Uterus (tissue), 4 donors: Measurements from ENCODE around the gene DENND1A. TPM values are rescaled to one million over a fixed set of nuclear protein-coding genes. Genes with fewer than 3 reads are reported as not detected.

Experiments
- DNase-seq, 2 donors: peaks; one replicate each; pipeline ENCODE4 v3.0.0-alpha.2; 2019 to 2020
- H3K27ac ChIP-seq, 2 donors: fragments of 200-600 bp; sonication (generic); 1 replicate in 1 of 2; 2 replicates in 1 of 2; pipeline ENCODE4 v1.5.1; 2016 to 2018
- H3K27me3 ChIP-seq, 2 donors: fragments of 200-600 bp; sonication (generic); one replicate each; pipeline ENCODE4 v1.5.1; 2018 to 2019; ENCODE audit warnings: control low read depth in 1 of 2
- H3K36me3 ChIP-seq, 2 donors: fragments of 200-600 bp; sonication (generic); one replicate each; pipeline ENCODE4 v1.5.1; 2019; ENCODE audit warnings: control low read depth in 1 of 2
- H3K4me1 ChIP-seq, 2 donors: fragments of 200-600 bp; sonication (generic); one replicate each; pipeline ENCODE4 v1.5.1; 2018 to 2019; ENCODE audit warnings: control low read depth in 1 of 2
- H3K4me3 ChIP-seq, 2 donors: fragments of 200-600 bp; sonication (generic); 1 replicate in 1 of 2; 2 replicates in 1 of 2; pipeline ENCODE4 v1.5.1; 2018 to 2019; ENCODE audit warnings: mild to moderate bottlenecking in 1 of 2
- H3K9me3 ChIP-seq, 2 donors: fragments of 200-600 bp; sonication (generic); one replicate each; pipeline ENCODE4 v1.5.1; 2019; ENCODE audit warnings: control low read depth in 1 of 2
- POLR2A ChIP-seq, 2 donors: fragments of 450-650 bp; IDR thresholded peaks; one replicate each; pipeline ENCODE4 v1.6.1; 2016; ENCODE audit warnings: antibody characterized with exemption in 2 of 2, mild to moderate bottlenecking in 1 of 2, moderate library complexity in 1 of 2
- intact Hi-C: fragments of 100-400 bp; cut with DNase I; formaldehyde crosslinking; loops from one replicate; pipeline ENCODE4 v1.15.1; 2023; ENCODE audit warnings: low total_unique reads
- total RNA-seq, 4 donors: library from RNA; depleted of rRNA in 3 of 4; stranded (reverse); fragments of >200 nt in 3 of 4; gene quantifications; one replicate each; pipeline versions ENCODE4 v1.1.0 to v1.2.4, GENCODE V29; 2014 to 2023
- TF ChIP-seq, protein P1 (sequence below), 4 experiments: fragments of 200-600 bp in 2 of 4; fragments of 450-650 bp in 2 of 4; sonication (generic) in 2 of 4; IDR thresholded peaks; one replicate each; pipeline ENCODE4 v1.5.1; 2016 to 2019; ENCODE audit warnings: antibody characterized with exemption in 4 of 4, mild to moderate bottlenecking in 2 of 4, moderate library complexity in 1 of 4
- donor health status: DM: yes; HTN: yes; CAD: no.

DENND1A gene
- total RNA-seq, 4 donors from 2014 or later = 10.8 to 34.5 (median 22.6) TPM

- Histone ChIP-seq H3K4me3 (no peak overlapping the region), H3K27ac (no peak overlapping the region), H3K4me1 (no peaks in the 10 kb centered on the region), H3K36me3 (no peaks in the 10 kb centered on the region), H3K9me3 (no peaks in the 10 kb centered on the region), H3K27me3 (no peaks in the 10 kb centered on the region)
- intact Hi-C loops = no loop called here
- no peak for DNase-seq
- TF ChIP-seq, protein P1, sequence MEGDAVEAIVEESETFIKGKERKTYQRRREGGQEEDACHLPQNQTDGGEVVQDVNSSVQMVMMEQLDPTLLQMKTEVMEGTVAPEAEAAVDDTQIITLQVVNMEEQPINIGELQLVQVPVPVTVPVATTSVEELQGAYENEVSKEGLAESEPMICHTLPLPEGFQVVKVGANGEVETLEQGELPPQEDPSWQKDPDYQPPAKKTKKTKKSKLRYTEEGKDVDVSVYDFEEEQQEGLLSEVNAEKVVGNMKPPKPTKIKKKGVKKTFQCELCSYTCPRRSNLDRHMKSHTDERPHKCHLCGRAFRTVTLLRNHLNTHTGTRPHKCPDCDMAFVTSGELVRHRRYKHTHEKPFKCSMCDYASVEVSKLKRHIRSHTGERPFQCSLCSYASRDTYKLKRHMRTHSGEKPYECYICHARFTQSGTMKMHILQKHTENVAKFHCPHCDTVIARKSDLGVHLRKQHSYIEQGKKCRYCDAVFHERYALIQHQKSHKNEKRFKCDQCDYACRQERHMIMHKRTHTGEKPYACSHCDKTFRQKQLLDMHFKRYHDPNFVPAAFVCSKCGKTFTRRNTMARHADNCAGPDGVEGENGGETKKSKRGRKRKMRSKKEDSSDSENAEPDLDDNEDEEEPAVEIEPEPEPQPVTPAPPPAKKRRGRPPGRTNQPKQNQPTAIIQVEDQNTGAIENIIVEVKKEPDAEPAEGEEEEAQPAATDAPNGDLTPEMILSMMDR (IDR thresholded peaks at IDR 0.05) = no peak
- TF ChIP-seq POLR2A (IDR thresholded peaks at IDR 0.05) = no peak
These were observed 513.8 kb downstream of the DENND1A start for GRCh38 chr9:123416176-123416575.

DNA sequence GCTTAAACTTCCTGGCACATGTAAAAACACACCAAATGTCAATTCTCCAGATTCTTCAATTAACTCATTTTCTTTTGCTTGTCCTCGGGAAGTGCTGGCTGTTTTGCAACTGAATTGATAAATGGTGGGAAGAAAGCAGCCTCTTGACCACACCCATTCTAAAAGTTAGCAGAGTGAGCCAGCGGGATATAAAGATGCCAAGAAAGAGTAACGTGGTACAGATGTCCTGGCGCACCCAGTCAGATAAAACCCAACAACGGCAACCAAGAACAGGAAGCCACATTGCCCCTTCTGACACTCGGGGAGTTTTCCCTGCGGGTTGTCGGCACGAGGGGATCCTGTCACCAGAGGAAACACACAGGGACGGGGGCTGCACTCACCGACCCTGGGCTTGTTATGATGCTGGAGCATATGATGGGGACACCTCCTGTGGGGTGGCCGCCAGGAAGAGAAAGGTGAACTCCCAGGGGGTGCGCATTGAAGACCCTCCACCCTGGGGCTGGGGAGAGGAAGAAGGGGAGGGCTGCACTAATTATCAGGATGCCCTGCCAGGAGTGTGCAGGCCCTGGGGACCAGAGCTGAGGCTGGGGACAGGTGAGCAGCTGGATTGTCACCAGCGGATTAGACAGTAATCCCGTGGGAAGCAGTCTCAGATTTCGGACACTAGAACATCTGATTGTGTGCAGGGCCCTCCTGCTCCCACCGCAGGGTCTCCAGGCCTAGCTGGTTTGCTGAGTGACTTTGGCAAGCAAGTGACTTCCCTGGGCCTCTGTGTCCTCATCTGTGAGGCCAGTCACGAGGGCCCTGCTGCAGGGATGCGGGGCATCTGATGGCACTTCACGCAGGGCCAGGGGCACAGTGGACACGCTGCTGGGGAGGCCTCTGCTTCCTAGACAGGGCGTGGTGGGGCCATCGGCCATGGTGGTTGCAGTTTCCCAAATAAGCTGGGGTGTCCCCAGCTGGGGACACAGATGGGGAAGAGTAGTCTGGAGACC is 514.7 kb downstream of the DENND1A start:
- Histone ChIP-seq H3K9me3 (no peaks in the 10 kb centered on the region), H3K27me3 (no peaks in the 10 kb centered on the region), H3K4me3 (no peak overlapping the region), H3K27ac (no peak overlapping the region), H3K4me1 (no peaks in the 10 kb centered on the region), H3K36me3 (no peaks in the 10 kb centered on the region)
- TF ChIP-seq POLR2A (IDR thresholded peaks at IDR 0.05) = no peak
- TF ChIP-seq, protein P1 (IDR thresholded peaks at IDR 0.05) = no peak
- intact Hi-C loops = no loop called here
- no peak for DNase-seq

GRCh38 chr9:123414204-123414603 is 515.7 kb downstream of the DENND1A start:
- no peaks in the 10 kb centered on the region for H3K36me3 ChIP-seq
- intact Hi-C loops = no loop called here
- no peaks in the 10 kb centered on the region for H3K27me3 ChIP-seq
- H3K9me3 ChIP-seq = no peaks in the 10 kb centered on the region
- TF ChIP-seq, protein P1 (IDR thresholded peaks at IDR 0.05) = no peak
- no peak for TF ChIP-seq POLR2A (IDR thresholded peaks at IDR 0.05)
- no peak overlapping the region for H3K27ac ChIP-seq
- no peak for DNase-seq
- H3K4me1 ChIP-seq = no peaks in the 10 kb centered on the region
- no peak overlapping the region for H3K4me3 ChIP-seq

GRCh38 chr9:123412171-123412820 is 517.6 kb downstream of the DENND1A start:
- TF ChIP-seq, protein P1 (IDR thresholded peaks at IDR 0.05) = no peak
- TF ChIP-seq POLR2A (IDR thresholded peaks at IDR 0.05) = no peak
- no peaks in the 10 kb centered on the region for H3K4me1 ChIP-seq
- no peaks in the 10 kb centered on the region for H3K36me3 ChIP-seq
- H3K27ac ChIP-seq = no peak overlapping the region
- no peak overlapping the region for H3K4me3 ChIP-seq
- intact Hi-C loops = no loop called here
- no peak for DNase-seq
- H3K9me3 ChIP-seq = no peaks in the 10 kb centered on the region
- no peaks in the 10 kb centered on the region for H3K27me3 ChIP-seq

DNA sequence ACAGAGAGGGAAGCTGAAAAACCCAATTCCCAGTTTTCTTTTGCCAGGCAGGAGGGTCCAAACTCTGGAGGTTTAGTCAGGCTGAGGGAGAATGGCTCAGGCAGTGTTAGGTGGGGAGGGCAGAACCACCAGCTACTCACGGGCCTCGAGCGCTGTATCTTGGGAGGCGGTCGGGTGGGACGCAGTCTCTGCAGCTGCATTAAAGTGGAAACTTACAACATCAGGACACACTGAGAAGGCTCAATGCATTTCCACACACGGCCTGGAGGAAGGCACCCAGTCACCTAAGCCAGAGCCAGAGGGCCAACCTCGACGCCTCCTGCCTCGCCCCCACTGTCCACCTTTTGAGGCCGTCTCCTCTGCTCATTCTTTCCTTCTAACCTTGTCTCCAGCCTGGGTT is 518.3 kb downstream of the DENND1A start:
- no peaks in the 10 kb centered on the region for H3K9me3 ChIP-seq
- H3K27me3 ChIP-seq = no peaks in the 10 kb centered on the region
- intact Hi-C loops = no loop called here
- TF ChIP-seq, protein P1 (IDR thresholded peaks at IDR 0.05) = no peak
- TF ChIP-seq POLR2A (IDR thresholded peaks at IDR 0.05) = no peak
- H3K4me1 ChIP-seq = no peaks in the 10 kb centered on the region
- H3K4me3 ChIP-seq = no peak overlapping the region
- no peak for DNase-seq
- no peaks in the 10 kb centered on the region for H3K36me3 ChIP-seq
- no peak overlapping the region for H3K27ac ChIP-seq
